Activated CD8-positive, alpha-beta memory T cell treated with anti-CD3 and anti-CD28 coated beads, Interleukin-2, amount 50 U/mL, for 4 hours (primary cell): Measurements from ENCODE around the gene HEMK1.

Experiments
- DNase-seq: peaks from one replicate; pipeline ENCODE4 v3.0.0-alpha.2; 2020

HEMK1 gene

DNA sequence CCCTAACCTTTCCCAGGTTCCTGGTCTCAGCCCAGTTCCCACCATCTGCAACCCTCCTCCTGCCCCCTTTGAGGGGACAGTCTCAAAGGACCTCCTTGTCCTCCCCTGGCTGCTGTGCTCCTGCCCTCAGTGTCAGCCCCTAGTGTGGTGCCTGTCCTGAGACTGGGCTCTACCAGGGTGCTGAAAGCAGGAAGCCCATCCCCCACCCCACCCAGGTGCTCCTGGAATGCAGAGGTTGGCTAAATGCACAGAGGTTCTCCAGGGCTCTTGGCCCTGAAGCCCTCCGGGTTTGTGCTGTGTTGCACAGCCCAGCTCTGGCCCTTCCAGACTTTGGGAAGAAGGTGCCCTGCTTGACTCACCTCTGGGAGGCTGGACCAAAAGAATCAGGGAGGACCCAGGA is 23.5 kb upstream of the HEMK1 start:
- no peak for DNase-seq

DNA sequence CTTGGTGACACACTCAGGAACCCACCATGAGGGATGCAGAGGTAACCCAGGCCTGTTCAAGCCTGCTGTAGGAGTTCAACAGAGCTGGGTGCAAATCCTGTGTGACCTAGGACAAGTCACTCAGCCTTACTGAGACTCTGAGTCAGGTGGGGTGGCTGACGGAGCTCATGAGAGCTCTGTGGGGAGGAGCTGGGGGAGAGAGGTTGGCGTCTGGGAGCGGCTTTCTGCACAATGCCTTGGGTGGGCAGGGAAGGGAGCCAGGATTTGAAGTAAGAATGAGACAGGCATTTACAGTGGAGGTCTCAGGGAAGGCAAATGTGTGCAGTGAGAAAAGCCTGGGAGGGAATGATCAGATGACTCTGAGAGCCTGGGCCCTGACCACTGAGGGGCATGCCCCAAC is 20.1 kb upstream of the HEMK1 start:
- no peak for DNase-seq

DNA sequence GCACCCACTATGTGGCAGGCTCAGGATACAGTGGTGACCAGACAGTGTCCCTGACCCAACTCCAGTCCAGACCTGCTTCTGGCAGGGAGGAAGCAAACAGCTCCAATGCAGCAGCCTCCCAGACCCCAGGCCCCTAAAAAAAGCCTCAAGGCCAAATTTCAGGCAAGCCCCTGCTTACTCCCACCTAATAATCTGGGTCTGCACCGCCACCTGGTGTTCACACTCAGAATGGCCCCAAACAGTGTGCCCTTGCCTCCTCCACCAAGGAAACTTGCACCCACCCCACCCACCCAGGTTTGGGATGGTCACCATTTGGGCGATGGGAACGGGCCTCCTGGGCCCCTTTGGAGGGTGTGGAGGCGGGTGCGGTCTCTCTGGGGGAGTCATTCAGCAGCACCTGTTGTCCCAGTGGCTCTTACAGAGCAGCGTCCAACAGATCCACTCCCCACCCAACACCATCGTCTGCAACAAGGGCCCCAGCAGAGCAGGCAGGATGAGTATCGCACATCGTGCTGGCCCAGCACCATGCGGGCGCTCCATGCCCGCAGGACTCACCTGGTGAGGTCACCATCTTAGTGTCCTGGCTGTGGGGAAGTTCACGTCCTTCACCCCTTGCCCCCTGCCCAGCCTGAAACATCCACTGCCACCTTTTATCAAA is 19.1 kb upstream of the HEMK1 start:
- peak; percentile 70 for DNase-seq

DNA sequence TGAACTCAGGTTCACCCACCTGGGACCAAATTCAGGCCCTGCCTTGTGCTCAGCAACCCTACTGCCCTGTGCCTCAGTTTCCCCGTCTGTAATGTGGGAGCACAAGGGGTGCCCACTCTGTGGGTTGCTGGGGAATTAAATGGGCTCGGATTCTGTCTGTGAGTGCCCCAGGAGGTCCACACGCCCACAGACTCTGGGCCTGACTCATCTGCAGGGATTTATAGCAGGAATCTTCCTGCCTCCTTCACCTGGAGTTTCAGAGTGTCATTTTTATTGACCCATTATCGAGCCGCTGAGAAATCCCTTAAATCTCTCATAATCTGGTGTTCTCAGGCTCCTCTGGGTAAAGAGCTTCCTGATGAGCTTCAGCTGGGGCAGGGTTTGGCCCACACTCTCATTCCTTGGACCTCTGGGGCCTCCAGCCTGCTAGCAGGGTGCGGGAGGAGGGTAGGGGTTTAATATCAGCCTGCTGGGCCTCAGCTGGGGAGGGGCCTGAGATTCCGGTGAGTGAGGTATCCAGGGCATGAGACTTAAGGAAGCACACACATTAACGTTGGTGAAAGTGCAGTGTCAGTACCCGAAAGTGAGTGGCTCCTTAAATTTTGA is 18.2 kb upstream of the HEMK1 start:
- DNase-seq: no peak

DNA sequence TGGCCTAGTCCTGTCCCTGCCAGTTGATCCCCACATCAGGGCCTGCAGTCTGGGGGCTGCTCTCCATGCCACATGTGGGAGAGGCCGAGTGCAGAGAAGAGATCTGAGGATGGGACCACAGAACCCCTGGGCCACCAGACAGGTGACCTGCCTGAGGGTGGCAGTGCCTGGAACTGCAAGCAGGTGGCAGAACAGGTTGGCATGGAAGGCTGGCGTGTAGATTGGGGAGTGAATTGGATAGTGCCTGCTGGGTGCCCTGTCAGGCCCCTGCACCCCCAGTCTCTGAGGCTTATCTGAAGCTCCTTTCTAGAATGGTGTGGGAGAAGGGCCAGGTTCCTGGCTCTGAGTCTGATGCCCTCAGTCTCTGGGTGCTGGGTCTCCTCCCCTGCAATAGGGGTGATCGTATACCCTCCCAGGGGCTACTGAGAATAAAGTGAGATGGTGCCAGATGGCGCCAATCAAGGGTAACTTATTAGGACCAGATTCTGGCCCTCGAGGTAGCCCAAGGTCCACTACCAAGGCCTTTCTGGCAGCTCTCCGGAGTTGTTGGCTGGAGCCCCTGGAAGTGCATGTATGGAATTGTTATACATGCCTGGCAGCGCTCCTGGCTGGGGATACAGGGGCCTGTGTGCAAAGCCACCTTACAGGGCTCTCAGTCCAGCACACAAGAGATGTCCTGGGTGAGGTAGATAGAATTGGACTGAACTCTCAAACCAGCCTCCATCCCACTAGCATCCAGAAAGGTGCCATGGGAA is 17.5 kb upstream of the HEMK1 start:
- DNase-seq: no peak

DNA sequence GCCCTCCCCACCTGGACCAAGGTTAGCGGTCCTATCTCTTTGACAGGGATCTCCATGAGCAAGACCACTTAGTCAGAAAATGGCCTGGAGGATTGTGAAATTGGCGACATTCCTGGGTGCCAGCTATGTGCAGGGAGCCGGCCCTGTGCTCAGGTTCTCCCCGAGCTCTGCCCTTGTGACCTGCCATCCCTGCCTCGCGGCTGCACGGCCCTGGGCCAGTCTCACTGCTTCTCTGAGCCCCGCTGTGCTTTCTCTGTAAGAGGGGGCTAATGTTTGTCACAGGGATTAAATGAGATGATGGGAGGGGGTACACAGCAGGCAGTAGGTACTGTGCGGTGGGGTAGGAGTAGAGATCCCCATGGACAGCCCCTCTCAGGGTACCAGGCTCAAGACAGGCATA is 16.7 kb upstream of the HEMK1 start:
- no peak for DNase-seq

DNA sequence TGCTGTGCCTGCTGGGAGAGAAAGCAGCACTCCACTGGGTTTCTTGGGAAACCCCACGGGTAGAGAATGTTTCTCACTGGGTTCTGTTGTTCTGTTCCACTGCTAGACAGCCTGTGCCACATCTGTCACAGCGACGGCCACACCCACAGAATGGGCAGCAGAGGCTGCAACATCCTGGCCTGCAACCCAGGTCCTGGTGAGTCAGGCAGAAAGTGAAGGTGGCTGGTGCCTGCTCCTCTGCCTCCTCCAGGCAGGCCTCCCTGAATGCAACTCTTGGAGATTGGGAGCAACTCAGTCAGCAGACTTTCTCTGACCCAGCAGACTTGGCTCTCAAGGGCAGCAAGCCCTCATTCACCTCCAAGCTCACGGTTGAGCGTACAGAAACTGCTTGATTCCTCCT is 14.8 kb upstream of the HEMK1 start:
- DNase-seq: no peak

DNA sequence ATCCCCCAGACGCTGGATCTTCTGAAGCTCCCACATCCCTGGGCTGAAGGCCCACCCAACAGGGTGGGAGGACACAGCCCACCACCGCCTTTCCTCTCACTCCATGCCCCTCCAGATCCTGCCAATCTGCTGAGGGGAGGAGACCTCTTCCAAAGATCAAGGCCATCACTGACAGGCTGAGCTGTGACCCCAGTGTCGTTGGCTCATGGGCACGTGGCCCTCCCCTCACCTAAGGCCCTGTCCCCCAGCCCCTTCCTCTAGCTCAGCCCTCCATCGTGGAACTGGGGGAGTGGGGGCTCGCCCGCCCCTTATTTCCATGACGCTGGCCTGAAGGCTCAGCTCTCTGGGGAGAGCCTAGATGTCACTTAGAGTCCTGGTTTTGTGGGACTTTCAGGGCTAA is 12.2 kb upstream of the HEMK1 start:
- no peak for DNase-seq

DNA sequence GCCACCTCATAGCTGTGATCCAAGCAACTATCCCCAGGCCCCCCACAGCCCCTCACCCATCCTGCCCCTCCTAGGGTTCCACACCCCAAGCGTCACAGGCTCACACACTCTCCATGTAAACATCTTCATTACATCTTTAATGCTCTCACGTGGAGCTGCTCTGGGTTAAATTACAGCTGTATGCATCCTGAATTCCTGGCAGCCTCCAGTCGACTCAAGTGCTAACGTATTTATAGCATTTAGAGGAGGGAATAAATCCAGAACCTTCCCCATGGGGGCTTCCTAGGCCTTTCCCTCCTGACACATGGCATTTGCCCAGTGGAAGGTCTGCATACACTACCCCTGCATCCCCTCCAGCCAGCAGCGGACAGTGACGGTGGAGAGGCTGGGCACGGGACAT is 11.4 kb upstream of the HEMK1 start:
- no peak for DNase-seq

DNA sequence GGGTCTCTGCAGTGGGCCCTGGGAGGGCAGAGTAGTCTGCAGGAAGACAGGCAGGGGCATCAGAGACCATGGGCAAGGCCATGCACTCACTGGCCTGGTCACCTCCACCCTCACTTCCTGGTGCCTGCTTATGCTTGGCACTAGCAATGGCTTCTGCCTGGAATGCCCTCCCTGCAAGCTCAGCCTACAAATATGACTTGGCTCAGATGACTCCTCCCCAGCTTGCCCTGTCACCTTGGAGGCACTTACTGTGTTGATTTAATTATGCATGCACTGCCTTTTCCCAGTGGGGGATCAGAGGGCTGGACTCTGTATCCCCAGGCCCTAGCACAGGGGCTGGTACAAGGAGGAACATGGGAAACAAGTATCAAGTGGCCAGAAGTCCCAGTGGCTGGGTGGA is 9.6 kb upstream of the HEMK1 start:
- DNase-seq: no peak

DNA sequence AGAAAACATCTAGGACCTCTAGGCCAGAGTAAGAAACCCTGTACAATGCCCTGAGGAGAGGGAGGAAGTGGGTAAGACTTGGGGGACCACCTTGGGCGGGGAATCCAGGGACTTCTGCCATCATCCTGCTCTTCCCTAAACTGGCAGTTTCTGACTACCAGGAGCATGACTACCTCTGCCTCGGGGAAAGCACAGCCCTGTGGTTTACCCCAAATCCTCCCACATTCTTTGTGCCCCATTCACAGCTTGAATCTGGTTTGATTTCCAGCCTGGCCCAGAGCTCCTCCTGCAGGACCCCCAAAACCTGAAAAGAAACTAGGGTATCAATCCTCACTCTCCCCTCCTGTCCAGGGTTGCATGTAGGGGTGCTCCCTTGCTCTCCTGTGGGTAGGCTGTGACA is 6.5 kb upstream of the HEMK1 start:
- no peak for DNase-seq

DNA sequence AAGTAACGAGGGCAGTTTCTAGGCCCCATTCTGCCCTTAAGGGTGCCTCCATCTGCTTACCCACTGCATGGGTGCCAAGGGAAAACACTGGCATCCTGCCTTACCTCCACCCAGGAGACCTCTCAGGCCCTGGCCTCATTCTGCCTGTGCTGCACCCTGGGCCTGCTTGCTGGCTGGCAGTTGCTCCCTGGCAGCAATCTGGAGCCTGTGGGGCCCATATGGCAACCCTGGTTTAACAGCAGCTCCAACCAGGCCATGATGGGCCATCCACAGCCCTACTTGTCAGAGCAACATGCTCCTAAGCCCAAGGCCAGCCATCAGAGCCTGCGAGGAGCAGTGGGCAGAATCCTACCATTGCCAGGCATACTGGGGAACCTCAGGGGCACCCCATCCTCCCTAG is 5.5 kb upstream of the HEMK1 start:
- no peak for DNase-seq

DNA sequence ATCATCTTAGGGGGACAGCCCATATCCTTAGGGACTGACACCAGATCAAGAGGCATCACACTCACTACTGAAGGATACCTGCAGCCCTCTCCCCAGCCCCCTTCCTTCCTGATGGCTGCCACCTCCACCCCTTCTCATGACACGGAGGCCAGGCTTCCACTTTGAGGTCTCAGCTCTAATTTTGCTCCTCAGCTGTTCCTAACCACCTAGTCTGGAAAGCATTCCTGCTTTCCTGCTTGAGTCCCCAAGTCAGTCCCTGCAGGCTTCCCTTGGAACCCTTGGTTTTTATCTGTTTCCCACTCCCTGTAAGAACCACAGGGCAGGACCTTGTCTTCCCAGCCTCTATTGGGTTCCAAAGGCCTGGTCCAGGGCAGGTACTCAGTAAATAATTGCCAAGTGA is 5.0 kb upstream of the HEMK1 start:
- DNase-seq: no peak

DNA sequence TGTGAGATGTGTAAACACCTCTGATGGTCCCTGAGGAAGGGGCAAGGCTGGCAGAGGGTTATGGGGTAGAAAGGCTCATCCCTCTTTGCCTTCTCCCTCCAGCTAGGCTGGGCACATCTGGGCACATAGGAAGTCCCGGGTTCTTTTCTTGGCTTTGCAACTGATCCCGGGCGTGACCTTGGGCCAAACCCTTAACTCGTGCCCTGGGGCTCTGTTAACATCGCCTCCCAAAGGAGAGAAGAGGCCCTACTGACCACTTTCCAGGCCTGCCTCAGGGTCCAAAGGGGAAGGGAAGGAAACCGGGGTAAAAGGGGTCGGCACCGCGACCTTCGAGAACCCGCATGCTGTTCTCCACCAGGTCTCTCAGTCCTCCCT is 2.3 kb upstream of the HEMK1 start:
- no peak for DNase-seq

DNA sequence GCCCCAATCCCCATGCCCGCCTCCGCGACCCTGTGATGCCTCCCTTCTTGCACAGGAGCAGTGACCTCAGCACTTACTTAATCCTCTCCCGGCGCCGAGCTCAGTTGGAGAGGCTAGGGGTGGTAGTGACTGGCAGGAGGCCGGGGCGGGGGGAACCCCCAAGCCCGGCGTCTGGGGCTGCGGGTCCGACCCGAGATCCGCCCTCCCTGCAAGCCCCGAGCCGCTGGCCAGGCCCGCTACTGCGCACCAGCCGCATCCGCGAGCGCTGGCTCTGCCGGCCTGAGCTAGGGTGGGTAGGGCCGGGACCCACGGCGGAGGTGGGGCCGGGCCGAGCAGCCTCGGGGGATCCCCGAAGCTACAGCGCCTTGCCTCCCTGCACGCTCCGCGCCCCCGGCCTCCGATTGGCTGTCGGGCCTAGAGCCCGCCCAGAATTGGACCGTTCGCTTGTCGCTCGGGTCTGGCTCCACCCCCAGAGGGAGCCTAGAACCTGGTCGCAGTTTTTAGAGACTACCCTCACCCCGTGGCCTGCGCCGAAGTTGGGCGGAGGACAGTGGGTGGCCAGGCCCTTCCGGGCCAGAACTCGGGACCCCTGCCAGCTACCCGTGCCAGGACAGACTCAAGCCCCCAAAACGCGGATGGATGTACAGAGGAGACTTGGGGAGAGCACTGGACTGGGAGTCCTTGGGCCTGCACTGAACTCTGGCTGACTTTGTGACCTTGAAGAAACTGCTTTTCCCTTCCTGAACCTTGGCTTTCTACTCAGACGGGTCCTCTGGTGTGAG is 1.7 kb upstream of the HEMK1 start, which contains the start of gene C3orf18:
Gene C3orf18 (minus strand): TSS at position 362 of the 782 bp plus-strand sequence. CDS start 2,048 bp downstream, outside the sequence.
- DNase-seq: peak; percentile 95

DNA sequence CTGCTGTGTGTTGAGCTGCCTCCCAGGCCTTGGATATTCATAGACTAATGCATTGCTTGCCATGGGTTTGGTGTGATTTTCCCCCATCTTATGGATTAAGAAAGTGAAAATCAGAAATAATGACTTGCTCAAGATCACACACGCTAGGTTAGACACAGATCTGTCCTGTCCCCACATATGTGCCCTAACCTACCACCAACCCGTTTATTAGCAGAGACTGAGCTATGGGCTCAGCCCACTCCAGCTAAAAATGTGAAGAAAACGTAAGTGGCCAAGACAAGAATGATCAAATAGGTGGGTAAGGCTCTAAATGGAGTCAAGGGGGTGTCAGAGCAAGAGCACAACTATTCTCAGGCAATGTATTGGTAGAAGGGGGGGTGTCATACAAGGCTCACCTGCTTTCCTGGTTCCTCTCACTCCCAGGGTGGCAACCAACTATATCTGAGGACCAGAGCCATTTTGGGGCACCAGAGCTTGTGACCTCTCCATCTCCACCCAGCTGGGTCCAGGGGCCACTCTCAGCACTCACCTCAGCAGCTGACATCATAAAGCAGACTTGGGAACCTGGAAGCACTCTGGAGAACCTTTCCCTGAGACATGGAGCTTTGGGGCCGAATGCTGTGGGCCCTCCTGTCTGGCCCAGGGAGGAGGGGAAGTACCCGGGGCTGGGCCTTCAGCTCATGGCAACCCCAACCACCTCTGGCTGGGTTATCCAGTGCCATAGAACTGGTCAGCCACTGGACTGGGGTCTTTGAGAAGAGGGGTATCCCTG is 1.4 kb downstream of the HEMK1 start:
- DNase-seq: no peak

DNA sequence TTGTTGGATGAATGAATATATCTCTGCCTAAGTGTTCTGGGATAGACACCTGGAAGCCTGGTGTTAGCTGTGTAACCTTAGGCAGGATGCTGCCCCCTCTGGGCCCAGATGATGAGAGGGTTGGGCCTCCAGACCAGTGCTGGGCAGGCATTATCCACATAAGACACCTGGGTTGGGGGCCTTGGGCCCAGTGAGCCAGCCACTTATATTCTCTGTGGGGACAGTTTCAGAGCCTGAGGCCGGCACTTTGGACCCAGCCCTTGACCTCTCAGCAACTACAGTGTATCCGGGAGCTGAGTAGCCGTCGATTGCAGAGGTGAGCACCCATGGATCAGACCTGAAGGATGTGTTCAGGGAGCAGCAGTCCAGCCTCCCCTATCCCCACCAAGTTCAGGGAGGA is 2.2 kb downstream of the HEMK1 start:
- no peak for DNase-seq

DNA sequence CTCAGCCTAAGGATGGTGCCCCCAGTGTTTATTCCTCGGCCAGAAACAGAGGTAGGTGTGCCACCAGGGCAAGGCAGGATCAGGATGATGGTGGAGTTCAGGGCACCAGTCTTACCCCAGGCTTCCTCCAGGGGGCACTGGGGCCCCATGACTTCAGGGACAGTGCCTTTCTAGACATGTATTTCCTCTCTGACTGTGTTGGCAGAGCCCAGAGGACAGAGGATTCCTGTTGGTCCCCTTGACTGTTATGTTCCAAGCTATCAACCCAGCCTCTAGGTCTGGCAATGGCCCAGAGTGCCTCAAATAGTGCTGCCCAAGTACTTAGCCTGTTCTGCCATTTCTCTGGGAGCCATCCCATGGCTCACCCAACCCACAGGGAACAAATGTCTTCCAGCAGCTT is 2.8 kb downstream of the HEMK1 start:
- peak; percentile 81 for DNase-seq

DNA sequence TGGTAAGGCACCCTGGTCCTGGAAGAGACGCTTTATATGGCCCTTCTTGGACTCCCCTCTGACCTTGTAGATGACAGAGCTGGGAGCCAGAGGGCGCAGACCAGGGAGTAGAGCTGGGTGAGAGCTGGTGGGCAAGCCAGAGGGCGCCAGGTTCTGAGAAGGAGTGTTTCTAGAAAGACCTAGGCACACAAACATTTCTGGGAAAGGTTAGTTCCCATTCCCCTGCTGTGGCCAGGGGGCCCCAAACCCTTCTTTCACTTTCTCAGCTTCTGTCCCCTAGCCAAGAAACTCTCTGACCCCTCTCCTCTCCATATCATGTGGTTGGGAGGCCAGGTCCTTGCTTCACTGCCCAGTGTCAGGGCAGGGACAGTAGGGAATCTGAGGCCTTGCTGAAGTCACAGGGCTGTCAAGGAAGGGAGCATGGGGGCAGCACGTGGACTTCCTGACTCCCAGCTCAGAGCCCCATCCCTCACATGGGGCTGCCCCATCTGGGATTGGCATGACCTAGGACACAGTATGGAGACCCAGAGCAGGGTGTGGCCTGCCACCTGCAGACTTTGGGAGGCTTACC is 3.6 kb downstream of the HEMK1 start:
- peak; percentile 30 for DNase-seq

DNA sequence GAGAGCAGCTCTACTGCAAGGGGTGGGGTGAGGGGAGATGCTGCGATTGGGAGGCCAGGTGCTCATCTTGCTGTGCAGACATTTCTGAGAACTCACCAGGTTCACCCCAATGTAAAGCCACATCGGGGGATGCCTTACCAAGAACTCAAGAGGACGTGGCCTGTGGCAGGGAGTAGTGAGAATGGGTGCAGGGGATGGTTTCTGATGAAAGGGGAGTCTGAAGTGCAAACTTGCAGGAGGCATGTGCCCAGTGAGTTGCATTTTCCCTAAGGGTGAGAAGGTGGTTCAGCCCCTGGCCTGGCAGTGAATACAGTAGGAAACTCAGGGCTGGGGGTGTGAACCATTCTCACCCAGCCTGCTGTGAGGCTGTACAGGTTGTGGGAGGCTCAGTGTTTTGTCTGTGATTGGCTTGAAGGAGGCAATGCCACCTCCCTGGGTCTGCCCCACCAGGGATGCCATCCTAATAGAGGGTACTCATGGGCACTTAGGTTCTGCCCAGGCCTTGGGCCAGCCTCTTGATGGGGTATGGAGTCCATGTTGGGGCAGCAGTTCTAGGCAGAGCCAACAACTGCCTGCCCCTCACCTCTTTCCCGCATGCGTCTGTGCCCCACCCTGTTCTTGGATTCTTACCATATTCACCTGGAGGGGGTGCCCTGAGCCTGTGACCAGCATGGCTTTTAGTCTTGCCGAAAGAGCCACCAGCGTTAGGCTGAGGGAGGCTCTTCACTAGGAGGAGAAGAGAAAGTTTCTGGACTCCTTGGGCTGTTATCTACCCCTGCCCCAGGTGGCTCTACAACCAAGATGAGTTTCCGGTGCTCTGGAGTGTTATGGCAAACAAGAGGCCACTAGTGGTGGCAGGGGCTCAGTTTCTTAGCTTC is 4.5 kb downstream of the HEMK1 start:
- peak; percentile 44 for DNase-seq

DNA sequence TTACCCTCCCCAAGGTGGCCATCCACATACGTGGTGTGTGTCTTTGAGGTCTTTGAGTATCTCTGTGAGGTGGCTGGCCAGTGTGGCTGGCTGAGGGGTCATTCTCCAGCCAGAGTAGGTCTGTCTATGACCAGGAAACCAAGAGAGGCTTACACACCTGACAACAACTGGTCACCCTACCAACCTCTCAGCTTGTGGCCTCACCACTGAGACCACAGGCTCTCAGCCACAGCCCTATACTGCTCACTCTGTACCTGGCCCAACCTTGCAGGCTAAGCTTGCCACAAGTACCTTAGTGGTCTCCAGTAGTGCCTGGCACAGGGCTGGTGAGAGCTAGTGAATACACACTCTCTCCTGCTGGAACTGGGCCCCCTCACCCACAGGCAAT is 5.1 kb downstream of the HEMK1 start:
- no peak for DNase-seq
